NCI-H2081 treated with DMSO at 0.1 percent for 48 hours (cell line): ENCODE data around the gene KRT78.

Experiments
- DNase-seq: peaks from one replicate; lab custom pipeline; 2025; lab: John Stamatoyannopoulos, UW

Gene KRT78

DNA sequence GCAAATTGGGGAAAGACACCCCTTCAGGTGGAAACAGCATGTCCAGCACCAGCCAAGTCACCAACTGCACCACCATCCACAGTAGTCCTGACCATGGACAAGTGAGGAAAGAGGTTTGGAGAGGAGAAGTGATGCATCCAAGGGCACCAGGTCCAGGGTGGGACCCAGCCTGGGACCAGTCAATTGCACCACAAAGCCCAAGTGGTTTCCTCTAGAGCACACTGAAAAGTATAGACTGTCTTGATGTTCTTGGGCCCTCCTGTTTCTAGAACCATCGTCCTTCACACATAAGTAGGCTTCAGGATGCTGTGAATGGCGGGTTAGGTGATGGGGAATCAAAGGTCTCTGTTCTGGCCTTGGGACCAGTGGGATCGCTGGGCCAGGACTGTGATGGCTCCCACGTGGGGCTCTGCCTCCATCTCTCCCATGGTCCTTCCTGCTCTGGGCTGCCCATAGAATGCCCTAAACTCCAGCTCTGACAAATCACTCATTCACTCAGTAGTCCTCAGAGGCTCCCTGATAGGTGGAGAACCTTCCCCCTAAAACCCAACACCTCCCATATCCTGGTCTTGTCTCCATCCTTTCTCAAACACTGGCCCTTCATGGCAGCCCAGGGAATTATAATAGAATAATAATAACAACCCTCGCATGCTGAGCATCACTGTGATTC, 23.9 kb downstream of the KRT78 start:
- no peak for DNase-seq

DNA sequence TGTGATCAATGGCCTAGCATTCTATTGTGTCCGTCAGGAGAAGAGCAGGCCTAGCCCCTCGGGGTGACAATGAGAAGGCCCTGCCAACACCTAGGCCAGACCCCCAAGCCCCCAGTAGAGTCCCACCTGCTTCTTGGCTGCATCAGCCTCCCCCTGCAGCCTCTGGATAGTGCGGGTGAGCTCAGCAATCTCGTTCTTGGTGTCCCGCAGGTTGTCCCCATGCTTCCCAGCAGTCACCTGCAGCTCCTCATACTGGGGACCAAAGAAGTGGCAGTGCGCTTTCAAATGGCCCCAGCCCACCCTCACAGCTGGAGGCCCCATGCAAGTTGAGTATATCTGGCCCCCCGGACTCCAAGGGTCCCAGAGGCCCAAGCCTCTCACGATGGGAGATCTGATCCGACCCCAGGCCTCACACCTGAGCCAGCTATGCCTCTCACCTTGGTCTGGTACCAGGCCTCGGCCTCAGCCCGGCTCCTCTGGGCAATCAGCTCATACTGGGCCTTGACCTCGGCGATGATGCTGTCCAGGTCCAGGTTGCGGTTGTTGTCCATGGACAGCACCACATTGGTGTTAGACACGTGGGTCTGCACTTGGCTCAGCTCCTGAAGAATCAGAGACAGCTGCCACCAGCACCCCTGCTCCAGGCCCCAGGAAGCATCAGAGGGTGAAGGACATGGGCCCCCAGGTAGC, 24.9 kb downstream of the KRT78 start:
- no peak for DNase-seq

- DNase-seq: no peak
Observed at GRCh38 chr12:52822771-52823510, 25.9 kb downstream of the KRT78 start.

DNA sequence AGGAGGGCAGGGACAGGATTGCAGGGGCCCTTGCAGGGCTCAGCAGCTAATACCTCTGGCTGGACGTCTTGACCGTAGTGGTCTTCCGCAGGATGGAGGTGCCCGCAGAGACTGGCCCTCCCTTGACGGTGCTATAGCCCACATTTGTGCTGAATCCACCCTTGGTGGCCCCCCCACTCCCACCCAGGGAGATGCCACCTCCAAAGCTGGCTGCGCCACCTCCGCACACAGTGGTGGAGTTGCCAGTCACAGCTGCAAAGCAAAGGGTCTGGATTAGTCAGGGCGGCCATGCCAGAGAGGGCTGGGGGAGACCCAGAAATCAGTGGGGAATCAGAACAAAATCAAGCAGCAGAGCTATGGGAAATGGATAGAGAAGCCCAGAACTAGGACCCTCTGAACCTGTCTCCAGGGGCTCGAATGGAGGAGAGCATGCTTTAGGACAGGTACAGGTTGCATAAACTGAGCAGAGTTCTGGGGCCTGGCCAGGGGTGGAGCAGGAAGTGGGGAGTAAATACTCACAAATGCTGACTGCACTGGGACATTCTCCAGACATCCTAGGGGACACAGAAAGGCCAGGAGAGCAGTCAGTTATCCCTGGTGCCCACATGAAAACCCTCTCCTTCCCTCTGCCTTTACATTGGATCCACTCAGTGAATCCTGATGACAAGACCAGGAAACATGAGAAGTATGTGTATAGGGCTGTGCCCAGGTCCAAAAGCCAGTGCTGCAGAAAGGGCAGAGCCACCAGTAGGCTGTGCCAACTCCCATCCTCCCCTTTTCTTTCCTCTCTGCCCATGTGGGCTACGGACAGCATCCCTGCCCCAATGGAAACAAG, 26.8 kb downstream of the KRT78 start:
- no peak for DNase-seq

- DNase-seq: no peak
Observed at GRCh38 chr12:52821071-52821730, 27.6 kb downstream of the KRT78 start.

- DNase-seq: no peak
Observed at GRCh38 chr12:52820521-52820920, 28.3 kb downstream of the KRT78 start.

DNA sequence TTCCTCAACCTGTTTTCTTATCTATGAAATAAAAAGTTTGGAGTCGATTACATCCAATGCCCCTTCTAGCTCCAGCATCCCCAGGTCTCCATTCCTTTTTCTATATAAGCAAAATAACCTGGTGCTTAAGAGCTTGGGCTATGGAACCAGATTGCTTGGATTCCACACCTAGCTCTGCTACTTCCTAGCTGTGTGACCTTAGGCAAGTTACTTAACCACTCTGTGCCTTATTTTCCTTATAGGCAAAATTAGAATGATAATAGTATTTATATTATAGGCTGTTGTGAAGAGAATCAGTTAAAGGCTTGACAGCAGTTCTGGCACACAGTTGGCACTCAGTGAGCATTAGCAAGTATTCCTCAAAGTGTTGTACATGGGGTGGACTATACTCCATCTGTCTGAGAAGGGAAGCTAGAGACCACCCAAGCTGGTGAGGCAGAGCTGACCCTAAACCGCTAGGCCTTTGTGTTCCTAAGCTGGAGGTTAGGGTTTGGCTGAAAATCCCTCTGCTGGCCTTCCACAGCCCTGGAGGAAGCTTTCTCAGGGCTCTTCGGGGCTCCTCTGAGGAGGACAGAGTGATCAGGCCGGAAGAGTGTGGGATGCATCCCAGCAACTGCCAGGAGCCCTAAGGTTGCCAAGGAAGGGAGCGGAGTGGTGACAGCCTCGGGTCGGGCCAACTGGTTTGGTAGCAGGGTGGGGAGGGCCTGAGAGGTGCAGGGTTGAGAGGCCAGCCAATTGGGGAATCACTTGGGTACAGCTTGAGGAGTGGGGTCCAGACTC, 28.9 kb downstream of the KRT78 start:
- DNase-seq: no peak

GRCh38 chr12:52818887-52819420, 29.8 kb downstream of the KRT78 start:
- no peak for DNase-seq

GRCh38 chr12:52818388-52818787, 30.4 kb downstream of the KRT78 start:
- DNase-seq: no peak

DNA sequence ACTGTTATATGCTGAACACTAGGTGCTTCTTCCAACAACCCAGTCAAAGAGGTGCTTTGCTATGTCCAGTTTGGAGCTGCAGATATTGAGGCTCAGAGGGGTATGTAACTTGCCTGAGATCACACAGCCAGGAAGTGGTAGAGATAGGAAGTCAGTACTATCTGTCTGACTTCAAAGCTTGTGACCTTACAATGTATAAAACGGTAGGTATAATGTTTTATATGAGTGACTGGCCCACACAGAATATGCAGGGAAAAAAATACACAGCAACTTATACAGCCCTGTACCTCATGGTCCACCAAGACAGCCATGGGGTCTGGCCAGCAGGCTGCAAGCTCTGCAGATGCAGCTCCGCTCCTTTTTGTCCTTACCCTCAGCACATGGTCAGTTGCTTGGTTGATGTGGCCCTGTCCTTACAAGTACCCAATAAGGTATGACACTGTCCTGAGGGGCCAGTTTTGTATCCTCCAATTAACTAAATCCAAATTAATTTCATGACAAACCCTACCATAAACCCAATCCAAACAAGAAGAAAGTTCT, 31.0 kb downstream of the KRT78 start:
- no peak for DNase-seq

GRCh38 chr12:52817003-52817698, 31.6 kb downstream of the KRT78 start:
- DNase-seq: no peak

DNA sequence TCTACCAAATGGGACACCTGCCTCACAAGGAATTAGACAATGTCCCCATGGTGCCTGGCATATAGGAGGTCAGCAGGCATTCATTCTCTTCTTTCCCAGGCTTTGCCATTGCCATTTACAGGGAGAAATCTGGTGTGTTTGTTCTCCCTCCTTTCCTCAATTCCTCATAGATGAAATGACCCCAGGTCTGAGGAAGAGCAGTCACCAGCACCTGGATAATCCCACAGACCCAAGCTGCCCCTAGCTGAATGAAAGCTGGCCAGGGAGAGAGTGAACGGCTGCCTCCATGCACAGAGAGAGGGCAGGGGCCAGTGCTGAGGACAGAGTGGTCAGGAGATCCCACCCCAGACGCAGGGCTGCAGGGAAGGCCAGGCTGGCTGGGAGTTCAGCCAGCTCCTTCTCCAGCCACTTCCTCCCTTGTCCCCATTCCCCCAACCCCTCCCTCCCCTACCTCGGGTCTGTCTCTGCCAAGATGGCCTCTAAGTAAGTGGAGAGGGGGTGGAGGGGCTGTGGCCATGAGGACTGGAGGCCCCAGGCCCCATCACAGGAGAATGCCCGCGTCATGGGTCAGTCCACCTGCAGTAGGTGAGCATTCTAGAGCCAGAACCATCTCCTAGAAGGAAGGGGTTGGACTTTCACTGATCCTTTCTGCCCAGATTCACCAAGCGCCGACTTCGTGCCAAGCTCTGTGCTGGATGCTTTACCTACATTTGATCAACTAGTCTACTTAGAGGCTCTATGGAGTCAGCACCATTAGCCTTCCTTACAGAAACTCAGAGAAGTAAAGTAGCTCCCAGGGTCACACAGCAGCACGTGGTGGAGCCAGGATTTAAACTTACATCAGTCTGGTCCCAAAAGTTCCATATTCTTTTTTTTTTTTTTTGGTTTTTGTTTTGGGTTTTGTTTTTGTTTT, 32.9 kb downstream of the KRT78 start:
- no peak for DNase-seq

GRCh38 chr12:52815161-52815560, 33.6 kb downstream of the KRT78 start:
- DNase-seq: no peak

GRCh38 chr12:52814710-52815155, 34.1 kb downstream of the KRT78 start:
- no peak for DNase-seq

- no peak for DNase-seq
Observed at GRCh38 chr12:52813885-52814709, 34.7 kb downstream of the KRT78 start, which contains the start of gene KRT4. Gene KRT4 (minus strand): TSS chr12:52814116. CDS start chr12:52814058, 58 bp downstream.

DNA sequence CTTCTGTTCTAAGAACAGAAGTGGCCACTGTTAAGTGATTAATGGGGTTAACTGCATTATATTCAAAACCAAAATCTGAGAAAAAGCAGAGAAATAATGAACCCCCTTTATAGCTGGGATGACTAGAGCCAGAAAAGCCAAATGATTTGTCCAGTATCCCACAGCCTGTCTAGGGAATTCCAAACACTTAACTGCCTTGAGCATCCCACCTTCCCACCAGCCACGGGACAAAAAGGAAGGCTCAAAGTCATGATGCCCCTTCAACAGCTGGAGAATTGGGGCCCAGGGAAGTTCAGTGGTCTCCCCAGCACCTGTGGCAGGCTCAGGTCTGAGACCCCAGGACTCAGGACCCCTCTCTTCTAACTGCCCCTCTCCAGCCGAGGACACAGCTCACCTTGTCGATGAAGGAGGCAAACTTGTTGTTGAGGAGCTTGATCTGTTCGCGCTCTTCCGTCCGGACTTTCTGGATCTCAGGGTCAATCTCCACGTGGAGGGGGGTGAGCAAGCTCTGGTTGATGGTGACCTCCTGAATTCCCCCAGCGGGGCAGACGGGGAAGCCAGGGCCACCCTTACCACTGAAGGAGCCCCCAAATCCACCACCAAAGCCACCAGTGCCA, 35.5 kb downstream of the KRT78 start:
- DNase-seq: no peak

- no peak for DNase-seq
Observed at GRCh38 chr12:52812749-52813148, 36.0 kb downstream of the KRT78 start.
